ENCODE measurements around the gene RBPJL.

DNA sequence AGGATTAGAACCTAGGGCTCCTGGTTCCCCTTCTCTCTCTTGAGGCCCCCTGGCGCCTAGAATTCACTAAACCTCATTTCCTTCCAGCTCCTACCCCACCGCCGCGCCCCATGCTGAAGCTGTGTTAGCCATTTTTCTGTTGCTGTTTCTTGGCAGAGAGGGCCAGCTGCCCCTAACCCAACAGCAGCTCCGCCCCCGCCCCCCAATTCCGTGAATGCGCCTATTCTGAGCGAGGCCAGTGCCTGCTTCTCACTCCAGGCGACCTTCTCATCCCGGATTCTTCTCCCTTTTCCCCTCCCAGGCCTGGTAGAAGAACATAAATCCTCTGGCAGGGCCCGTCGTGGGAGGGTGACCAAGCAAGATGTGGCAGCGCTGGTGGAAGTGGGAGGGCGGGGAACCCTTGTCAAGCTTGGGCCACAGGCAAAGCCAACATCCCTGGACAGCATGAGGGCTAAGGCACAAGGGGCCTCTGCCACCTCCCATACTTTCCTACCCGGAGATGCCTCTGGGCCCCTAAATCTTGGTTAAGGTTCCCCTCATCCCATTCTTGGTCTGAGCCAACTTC is 518 bp downstream of the RBPJL start:
- TF ChIP-seq, protein P1, sequence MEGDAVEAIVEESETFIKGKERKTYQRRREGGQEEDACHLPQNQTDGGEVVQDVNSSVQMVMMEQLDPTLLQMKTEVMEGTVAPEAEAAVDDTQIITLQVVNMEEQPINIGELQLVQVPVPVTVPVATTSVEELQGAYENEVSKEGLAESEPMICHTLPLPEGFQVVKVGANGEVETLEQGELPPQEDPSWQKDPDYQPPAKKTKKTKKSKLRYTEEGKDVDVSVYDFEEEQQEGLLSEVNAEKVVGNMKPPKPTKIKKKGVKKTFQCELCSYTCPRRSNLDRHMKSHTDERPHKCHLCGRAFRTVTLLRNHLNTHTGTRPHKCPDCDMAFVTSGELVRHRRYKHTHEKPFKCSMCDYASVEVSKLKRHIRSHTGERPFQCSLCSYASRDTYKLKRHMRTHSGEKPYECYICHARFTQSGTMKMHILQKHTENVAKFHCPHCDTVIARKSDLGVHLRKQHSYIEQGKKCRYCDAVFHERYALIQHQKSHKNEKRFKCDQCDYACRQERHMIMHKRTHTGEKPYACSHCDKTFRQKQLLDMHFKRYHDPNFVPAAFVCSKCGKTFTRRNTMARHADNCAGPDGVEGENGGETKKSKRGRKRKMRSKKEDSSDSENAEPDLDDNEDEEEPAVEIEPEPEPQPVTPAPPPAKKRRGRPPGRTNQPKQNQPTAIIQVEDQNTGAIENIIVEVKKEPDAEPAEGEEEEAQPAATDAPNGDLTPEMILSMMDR (IDR thresholded peaks at IDR 0.05): no peak
- TF ChIP-seq POLR2AphosphoS5 (IDR thresholded peaks at IDR 0.05) (no peak), POLR2A (IDR thresholded peaks at IDR 0.05) (no peak), EP300 (IDR thresholded peaks at IDR 0.05) (no peak)
